ENCODE measurements around the gene SPARCL1.

- TF ChIP-seq, protein P1, sequence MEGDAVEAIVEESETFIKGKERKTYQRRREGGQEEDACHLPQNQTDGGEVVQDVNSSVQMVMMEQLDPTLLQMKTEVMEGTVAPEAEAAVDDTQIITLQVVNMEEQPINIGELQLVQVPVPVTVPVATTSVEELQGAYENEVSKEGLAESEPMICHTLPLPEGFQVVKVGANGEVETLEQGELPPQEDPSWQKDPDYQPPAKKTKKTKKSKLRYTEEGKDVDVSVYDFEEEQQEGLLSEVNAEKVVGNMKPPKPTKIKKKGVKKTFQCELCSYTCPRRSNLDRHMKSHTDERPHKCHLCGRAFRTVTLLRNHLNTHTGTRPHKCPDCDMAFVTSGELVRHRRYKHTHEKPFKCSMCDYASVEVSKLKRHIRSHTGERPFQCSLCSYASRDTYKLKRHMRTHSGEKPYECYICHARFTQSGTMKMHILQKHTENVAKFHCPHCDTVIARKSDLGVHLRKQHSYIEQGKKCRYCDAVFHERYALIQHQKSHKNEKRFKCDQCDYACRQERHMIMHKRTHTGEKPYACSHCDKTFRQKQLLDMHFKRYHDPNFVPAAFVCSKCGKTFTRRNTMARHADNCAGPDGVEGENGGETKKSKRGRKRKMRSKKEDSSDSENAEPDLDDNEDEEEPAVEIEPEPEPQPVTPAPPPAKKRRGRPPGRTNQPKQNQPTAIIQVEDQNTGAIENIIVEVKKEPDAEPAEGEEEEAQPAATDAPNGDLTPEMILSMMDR (conservative IDR thresholded peaks at IDR 0.05; ENCODE audit: low read depth in 2 of 2): no peak
- TF ChIP-seq EZH2 (IDR thresholded peaks at IDR 0.05; ENCODE audit: low read depth, unreplicated experiment): no peak
- no peak for TF ChIP-seq POLR2AphosphoS5 (IDR thresholded peaks at IDR 0.05; ENCODE audit: low read depth)
- TF ChIP-seq, protein P2, sequence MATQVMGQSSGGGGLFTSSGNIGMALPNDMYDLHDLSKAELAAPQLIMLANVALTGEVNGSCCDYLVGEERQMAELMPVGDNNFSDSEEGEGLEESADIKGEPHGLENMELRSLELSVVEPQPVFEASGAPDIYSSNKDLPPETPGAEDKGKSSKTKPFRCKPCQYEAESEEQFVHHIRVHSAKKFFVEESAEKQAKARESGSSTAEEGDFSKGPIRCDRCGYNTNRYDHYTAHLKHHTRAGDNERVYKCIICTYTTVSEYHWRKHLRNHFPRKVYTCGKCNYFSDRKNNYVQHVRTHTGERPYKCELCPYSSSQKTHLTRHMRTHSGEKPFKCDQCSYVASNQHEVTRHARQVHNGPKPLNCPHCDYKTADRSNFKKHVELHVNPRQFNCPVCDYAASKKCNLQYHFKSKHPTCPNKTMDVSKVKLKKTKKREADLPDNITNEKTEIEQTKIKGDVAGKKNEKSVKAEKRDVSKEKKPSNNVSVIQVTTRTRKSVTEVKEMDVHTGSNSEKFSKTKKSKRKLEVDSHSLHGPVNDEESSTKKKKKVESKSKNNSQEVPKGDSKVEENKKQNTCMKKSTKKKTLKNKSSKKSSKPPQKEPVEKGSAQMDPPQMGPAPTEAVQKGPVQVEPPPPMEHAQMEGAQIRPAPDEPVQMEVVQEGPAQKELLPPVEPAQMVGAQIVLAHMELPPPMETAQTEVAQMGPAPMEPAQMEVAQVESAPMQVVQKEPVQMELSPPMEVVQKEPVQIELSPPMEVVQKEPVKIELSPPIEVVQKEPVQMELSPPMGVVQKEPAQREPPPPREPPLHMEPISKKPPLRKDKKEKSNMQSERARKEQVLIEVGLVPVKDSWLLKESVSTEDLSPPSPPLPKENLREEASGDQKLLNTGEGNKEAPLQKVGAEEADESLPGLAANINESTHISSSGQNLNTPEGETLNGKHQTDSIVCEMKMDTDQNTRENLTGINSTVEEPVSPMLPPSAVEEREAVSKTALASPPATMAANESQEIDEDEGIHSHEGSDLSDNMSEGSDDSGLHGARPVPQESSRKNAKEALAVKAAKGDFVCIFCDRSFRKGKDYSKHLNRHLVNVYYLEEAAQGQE (IDR thresholded peaks at IDR 0.05; ENCODE audit: unreplicated experiment): no peak
- no peak for TF ChIP-seq EZH2phosphoT487 (IDR thresholded peaks at IDR 0.05; ENCODE audit: unreplicated experiment)
Observed at GRCh38 chr4:87511500-87511899, 17.7 kb downstream of the SPARCL1 start.
